ENCODE results near the gene KLF9.
"Not testable (repeated sequence)": the region's sequence is repeated elsewhere in the genome, so short reads cannot be mapped to it uniquely, and the experiment has no call there.

KLF9 gene

GRCh38 chr9:70403618-70404025 is 10.8 kb downstream of the KLF9 start:
- DNase-seq (ENCODE audit: low read depth) = no peak

- DNase-seq (ENCODE audit: low read depth) = no peak
Observed at GRCh38 chr9:70403166-70403565, 11.3 kb downstream of the KLF9 start.

DNA sequence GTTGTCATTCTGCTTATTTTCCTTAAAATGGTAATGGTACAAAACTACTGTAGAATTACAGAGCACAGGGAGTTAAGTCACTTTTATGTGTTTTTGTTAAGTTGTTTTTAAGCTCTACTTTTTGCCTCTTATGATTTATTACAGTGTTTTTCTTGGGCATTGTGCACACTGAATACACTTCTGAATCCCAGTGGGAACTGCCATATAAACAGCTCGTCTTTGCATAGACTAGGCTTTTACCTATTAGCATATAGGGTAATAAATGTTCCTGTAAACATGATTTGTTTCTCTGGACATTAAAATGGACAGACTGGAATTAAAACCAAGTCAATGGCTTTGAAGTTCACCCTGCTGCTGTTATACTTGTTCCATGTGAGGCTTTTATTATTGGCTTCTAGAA is 12.2 kb downstream of the KLF9 start:
- DNase-seq (ENCODE audit: low read depth) = no peak

GRCh38 chr9:70401241-70401640 is 13.2 kb downstream of the KLF9 start:
- not testable (repeated sequence) for DNase-seq (ENCODE audit: low read depth)

GRCh38 chr9:70400107-70400892 is 14.2 kb downstream of the KLF9 start:
- no peak for DNase-seq (ENCODE audit: low read depth)

GRCh38 chr9:70399141-70399540 is 15.3 kb downstream of the KLF9 start:
- no peak for DNase-seq (ENCODE audit: low read depth)

DNA sequence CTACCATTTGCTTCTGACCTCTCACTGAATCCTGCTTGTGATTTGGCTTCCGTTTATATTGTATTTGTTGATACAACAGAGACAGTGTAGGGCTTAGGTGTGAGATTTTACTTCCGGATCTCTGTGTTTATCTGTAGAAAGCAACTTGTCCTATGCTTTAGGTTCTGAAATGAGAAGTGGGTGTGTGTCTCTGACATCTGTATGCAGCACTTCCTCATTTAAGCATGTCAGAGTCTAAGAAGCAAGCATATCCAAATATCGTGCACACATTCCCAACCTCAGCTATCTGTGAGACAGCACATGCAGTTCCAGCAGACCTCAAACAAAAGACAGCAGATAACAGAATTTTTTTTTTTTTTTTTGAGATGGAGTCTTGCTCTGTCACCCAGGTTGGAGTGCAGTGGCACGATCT is 16.3 kb downstream of the KLF9 start:
- no peak for DNase-seq (ENCODE audit: low read depth)

DNA sequence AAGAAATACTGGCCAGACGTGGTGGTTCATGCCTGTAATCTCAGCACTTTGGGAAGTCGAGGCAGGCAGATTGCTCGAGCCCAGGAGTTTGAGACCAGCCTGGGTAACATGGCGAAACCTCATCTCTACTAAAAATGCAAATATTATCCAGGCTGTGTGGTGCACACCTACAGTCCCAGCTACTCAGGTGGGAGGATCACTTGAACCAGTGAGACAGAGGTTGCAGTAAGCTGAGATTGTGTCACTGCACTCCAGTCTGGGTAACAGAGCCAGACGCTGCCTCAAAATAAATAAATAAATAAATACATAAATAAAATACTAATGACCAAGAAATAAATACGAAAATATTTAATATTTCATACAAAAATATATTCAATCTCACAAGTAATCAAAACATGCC is 18.8 kb downstream of the KLF9 start:
- no peak for DNase-seq (ENCODE audit: low read depth)

DNA sequence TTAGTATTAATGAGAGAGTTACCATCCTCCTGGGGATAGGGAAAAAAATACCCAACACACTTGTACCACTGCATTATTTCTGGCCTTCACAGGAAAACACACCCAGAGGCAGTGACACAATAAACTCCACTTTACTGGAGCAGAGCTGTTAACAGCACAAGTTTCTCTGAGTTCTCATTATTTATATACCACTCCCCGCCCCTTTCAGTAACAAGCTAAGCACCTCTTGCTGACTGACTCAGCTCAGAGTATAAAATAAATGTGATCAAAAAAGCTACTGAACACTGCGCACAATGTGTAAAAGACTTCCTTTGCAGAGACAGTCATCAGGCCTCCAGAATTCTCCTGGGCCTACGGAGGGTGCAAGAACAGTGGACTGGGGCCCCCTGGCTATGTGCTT is 21.6 kb downstream of the KLF9 start:
- no peak for DNase-seq (ENCODE audit: low read depth)

GRCh38 chr9:70392189-70392588 is 22.3 kb downstream of the KLF9 start:
- no peak for DNase-seq (ENCODE audit: low read depth)

DNA sequence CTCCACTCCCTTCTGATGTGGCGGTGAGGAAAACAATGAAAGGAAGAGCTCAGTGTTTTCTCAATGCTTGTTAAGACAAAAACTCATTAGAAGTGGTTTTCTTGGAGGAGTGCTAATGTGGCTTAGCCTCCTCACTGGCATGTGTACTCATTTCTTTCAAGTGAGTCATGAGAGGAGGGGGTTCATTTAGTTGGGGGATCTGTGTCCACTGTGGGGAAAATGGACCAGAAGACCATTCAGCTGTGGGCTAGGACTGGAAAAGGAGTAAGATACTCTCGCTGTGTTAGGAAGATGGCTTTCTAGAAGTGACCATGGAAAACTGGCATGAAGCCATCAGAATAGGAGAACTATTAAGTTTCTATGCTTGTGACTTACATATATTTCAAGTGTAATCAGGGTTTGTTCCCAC is 23.5 kb downstream of the KLF9 start:
- DNase-seq (ENCODE audit: low read depth) = no peak

DNA sequence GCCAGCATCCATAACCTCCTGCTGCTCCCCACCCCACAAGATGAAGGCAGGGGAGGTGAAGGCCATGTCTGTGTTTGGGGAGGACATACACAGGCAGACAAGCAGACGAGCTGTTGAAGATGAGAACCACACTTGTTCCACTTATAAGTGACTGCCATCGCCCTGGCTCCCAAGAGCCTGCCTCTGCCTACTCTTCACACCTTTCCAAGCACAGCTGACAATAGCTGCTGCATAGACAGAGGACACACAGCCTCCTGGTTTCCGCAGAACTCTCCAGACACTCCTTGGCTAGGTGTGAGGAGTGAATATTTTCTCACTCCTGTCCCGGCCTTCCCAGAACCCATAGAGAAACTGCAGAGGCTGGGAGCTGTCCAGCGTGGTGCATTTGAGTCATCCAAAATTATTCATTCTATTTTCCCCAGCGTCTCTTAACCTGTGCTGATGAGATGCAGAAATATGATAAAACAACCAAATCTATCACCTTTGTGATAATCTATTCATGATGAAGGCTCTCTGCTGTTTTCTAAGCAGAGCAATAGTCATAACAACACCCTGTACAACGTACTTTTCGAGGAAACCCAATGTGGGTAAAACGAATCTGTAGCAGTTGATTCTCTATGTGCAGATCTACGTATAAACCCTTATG is 24.7 kb downstream of the KLF9 start:
- DNase-seq (ENCODE audit: low read depth) = no peak

- DNase-seq (ENCODE audit: low read depth) = no peak
Observed at GRCh38 chr9:70389188-70389587, 25.3 kb downstream of the KLF9 start.

DNA sequence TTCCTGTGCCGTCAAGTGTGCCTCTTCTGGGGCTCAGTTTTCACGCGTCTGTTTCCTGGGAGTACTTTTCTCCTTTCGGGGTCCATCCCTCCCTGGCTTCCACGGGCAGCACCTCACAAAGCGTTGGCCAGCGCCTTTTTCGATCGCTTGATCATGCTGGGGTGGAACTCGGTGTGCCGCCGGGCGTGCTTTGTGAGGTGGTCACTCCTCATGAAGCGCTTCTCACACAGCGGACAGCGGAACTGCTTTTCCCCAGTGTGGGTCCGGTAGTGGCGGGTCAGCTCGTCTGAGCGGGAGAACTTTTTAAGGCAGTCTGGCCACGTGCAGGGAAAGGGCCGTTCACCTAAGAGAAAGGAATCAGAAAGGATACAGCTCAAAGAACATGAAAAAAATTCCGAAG is 26.8 kb downstream of the KLF9 start:
- no peak for DNase-seq (ENCODE audit: low read depth)

DNA sequence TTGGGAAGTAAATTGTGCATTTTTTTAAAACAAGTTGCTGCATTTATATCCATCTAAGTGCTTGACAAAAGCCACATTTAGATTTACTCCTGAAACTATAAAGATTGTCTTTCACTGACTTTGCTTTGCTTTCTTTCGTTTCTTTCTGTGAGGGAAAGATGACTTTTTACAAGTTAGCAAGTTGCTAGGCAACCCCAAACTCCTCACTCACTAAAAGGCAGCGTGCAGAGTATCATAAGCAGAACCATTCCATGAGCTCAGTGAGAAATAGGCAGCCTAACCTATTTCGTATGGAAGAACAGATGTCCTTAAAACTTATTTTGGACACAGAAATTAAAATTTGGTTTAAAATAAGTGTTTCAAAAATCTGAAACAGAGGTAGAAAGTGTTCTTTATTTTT is 29.0 kb downstream of the KLF9 start:
- DNase-seq (ENCODE audit: low read depth) = no peak

- no peak for DNase-seq (ENCODE audit: low read depth)
Observed at GRCh38 chr9:70382709-70383605, 31.5 kb downstream of the KLF9 start.

- DNase-seq (ENCODE audit: low read depth) = no peak
Observed at GRCh38 chr9:70382046-70382708, 32.3 kb downstream of the KLF9 start.

GRCh38 chr9:70374962-70375618 is 39.4 kb downstream of the KLF9 start:
- no peak for DNase-seq (ENCODE audit: low read depth)

GRCh38 chr9:70367305-70367930 is 47.0 kb downstream of the KLF9 start:
- DNase-seq (ENCODE audit: low read depth) = no peak

GRCh38 chr9:70363760-70364159 is 50.7 kb downstream of the KLF9 start:
- DNase-seq (ENCODE audit: low read depth) = no peak

GRCh38 chr9:70362952-70363351 is 51.5 kb downstream of the KLF9 start:
- no peak for DNase-seq (ENCODE audit: low read depth)

All from activated T-cell treated with anti-CD3 and anti-CD28 coated beads for 1 hour (primary cell).